Liver (tissue), 9 donors: ENCODE data around the gene DPYD. TPM values are rescaled to one million over a fixed set of nuclear protein-coding genes. Genes with fewer than 3 reads are reported as not detected.

ENCODE experiments used
- DNase-seq: peaks from one replicate; pipeline ENCODE4 v3.0.0-alpha.2; 2017; ENCODE audit warnings: low spot score
- H3K27ac ChIP-seq, 2 donors: one replicate each; pipeline ENCODE4 v1.7.0; 2013; ENCODE audit warnings: inconsistent platforms in 2 of 2, low read length in 2 of 2, control low read depth in 1 of 2, low read depth in 1 of 2, mild to moderate bottlenecking in 1 of 2
- H3K27me3 ChIP-seq, 4 donors: one replicate each; pipeline versions ENCODE4 v1.6.1 to v1.7.0; 2013; ENCODE audit warnings: low read length in 3 of 4, inconsistent platforms in 1 of 4, mild to moderate bottlenecking in 1 of 4, moderate library complexity in 1 of 4; ENCODE audit not compliant: control insufficient read depth in 4 of 4, insufficient read depth in 4 of 4
- H3K36me3 ChIP-seq, 4 donors: one replicate each; pipeline versions ENCODE4 v1.6.1 to v1.7.0; 2013; ENCODE audit warnings: low read length in 3 of 4, mild to moderate bottlenecking in 3 of 4, low read depth in 1 of 4, moderate library complexity in 1 of 4; ENCODE audit not compliant: control insufficient read depth in 4 of 4, insufficient read depth in 3 of 4
- H3K4me1 ChIP-seq, 4 donors: one replicate each; pipeline versions ENCODE4 v1.6.1 to v1.7.0; 2013; ENCODE audit warnings: low read length in 3 of 4, mild to moderate bottlenecking in 3 of 4, moderate library complexity in 1 of 4; ENCODE audit not compliant: control insufficient read depth in 4 of 4, insufficient read depth in 4 of 4
- H3K4me3 ChIP-seq, 3 donors: one replicate each; pipeline versions ENCODE4 v1.6.1 to v1.7.0; 2013; ENCODE audit warnings: low read length in 3 of 3, control low read depth in 1 of 3, low read depth in 1 of 3, mild to moderate bottlenecking in 1 of 3
- H3K9ac ChIP-seq, 2 donors: one replicate each; pipeline ENCODE4 v1.7.0; 2013; ENCODE audit warnings: low read length in 2 of 2, mild to moderate bottlenecking in 2 of 2, moderate library complexity in 2 of 2, control low read depth in 1 of 2, low read depth in 1 of 2
- H3K9me3 ChIP-seq, 4 donors: one replicate each; pipeline versions ENCODE4 v1.6.1 to v1.7.0; 2013; ENCODE audit warnings: low read length in 3 of 4; ENCODE audit not compliant: control insufficient read depth in 4 of 4
- ATF3 ChIP-seq: IDR thresholded peaks from 2 replicates; pipeline ENCODE4 v1.6.1; 2016; ENCODE audit warnings: antibody characterized with exemption
- CTCF ChIP-seq: fragments of 150-350 bp; IDR thresholded peaks from 2 replicates; pipeline ENCODE4 v1.5.1; 2017; ENCODE audit warnings: improper control_type of control experiment, low read depth, low read length; ENCODE audit not compliant: missing input control
- EGR1 ChIP-seq, 2 donors: IDR thresholded peaks; 2 replicates each; pipeline ENCODE4 v1.6.1; 2016 to 2018; ENCODE audit warnings: antibody characterized with exemption in 2 of 2, low read depth in 2 of 2
- FOXA1 ChIP-seq: IDR thresholded peaks from 2 replicates; pipeline ENCODE4 v1.6.1; 2016; ENCODE audit warnings: antibody characterized with exemption
- FOXA2 ChIP-seq: IDR thresholded peaks from 2 replicates; pipeline ENCODE4 v1.6.1; 2016; ENCODE audit warnings: antibody characterized with exemption
- GABPA ChIP-seq, 2 donors: IDR thresholded peaks in 1 of 2; conservative IDR thresholded peaks in 1 of 2; 2 replicates each; pipeline ENCODE4 v1.6.1; 2016; ENCODE audit warnings: antibody characterized with exemption in 2 of 2, mild to moderate bottlenecking in 1 of 2, moderate library complexity in 1 of 2
- HNF4A ChIP-seq, 2 donors: conservative IDR thresholded peaks; 2 replicates each; pipeline ENCODE4 v1.6.1; 2016; ENCODE audit warnings: antibody characterized with exemption in 2 of 2, mild to moderate bottlenecking in 2 of 2
- HNF4G ChIP-seq: IDR thresholded peaks from 2 replicates; pipeline ENCODE4 v1.6.1; 2016; ENCODE audit warnings: antibody characterized with exemption
- JUND ChIP-seq, 2 donors: IDR thresholded peaks; 2 replicates each; pipeline ENCODE4 v1.6.1; 2016; ENCODE audit warnings: antibody characterized with exemption in 2 of 2
- MAX ChIP-seq: IDR thresholded peaks from 2 replicates; pipeline ENCODE4 v1.6.1; 2016; ENCODE audit warnings: antibody characterized with exemption
- RAD21 ChIP-seq, 2 donors: IDR thresholded peaks; 2 replicates each; pipeline ENCODE4 v1.6.1; 2016; ENCODE audit warnings: antibody characterized with exemption in 2 of 2, mild to moderate bottlenecking in 2 of 2
- REST ChIP-seq: IDR thresholded peaks from 2 replicates; pipeline ENCODE4 v1.6.1; 2016; ENCODE audit warnings: antibody characterized with exemption, mild to moderate bottlenecking
- RXRA ChIP-seq, 2 donors: IDR thresholded peaks; 2 replicates each; pipeline ENCODE4 v1.6.1; 2017 to 2018; ENCODE audit warnings: antibody characterized with exemption in 2 of 2, mild to moderate bottlenecking in 1 of 2
- SP1 ChIP-seq: IDR thresholded peaks from 2 replicates; pipeline ENCODE4 v1.6.1; 2018; ENCODE audit warnings: antibody characterized with exemption, mild to moderate bottlenecking
- TAF1 ChIP-seq: conservative IDR thresholded peaks from 2 replicates; pipeline ENCODE4 v1.6.1; 2016; ENCODE audit warnings: antibody characterized with exemption, mild to moderate bottlenecking
- YY1 ChIP-seq: IDR thresholded peaks from 2 replicates; pipeline ENCODE4 v1.6.1; 2016; ENCODE audit warnings: antibody characterized with exemption, mild to moderate bottlenecking
- ZBTB33 ChIP-seq: IDR thresholded peaks from 2 replicates; pipeline ENCODE4 v1.6.1; 2016; ENCODE audit warnings: antibody characterized with exemption
- WGBS: extraction: QIAGEN DNeasy Blood & Tissue Kit; methylation state at CpG from one replicate; pipeline ENCODE4 v1.1.7; 2013; 5-methylcytosine and 5-hydroxymethylcytosine counted together
- polyA plus RNA-seq, 2 donors: library from polyadenylated mRNA; stranded (reverse) in 1 of 2; unstranded in 1 of 2; fragments of 200-250 nt in 1 of 2; fragments of >200 nt in 1 of 2; fragmentation: Nextera tagmentation in 1 of 2; extraction: Ambion mirVana in 1 of 2; gene quantifications; one replicate each; pipeline versions ENCODE4 v1.2.1 to v1.2.3, GENCODE V29; 2013 to 2015
- total RNA-seq, 2 donors: library from RNA; depleted of rRNA; stranded (reverse); fragments of >200 nt; gene quantifications; one replicate each; pipeline ENCODE4 v1.2.3, GENCODE V29; 2014
- donor health status: healthy.
- donor health status: healthy.
- donor health status: healthy.
- donor health status: healthy.
- donor health status: healthy.

DPYD gene
- total and polyA plus RNA-seq, 4 donors: 16.2 to 142 (median 47.0) TPM

GRCh38 chr1:97044159-97044760, 876.6 kb downstream of the DPYD start:
- Histone ChIP-seq H3K9me3 (peaks cover 0 to 2% (median 0%) of the 10 kb centered on the region in 4 donors), H3K27me3 (peaks cover 0 to 3% (median 0%) of the 10 kb centered on the region in 4 donors), H3K9ac (no peak overlapping the region), H3K4me1 (no peaks in the 10 kb centered on the region), H3K4me3 (no peak overlapping the region), H3K27ac (no peak overlapping the region), H3K36me3 (no peaks in the 10 kb centered on the region)
- no peak for TF ChIP-seq FOXA2
- TF ChIP-seq JUND (IDR thresholded peaks at IDR 0.05): no peak
- TF ChIP-seq REST: no peak
- no peak for TF ChIP-seq RAD21 (IDR thresholded peaks at IDR 0.05)
- TF ChIP-seq RXRA (IDR thresholded peaks at IDR 0.05): no peak
- TF ChIP-seq ATF3: no peak
- TF ChIP-seq ZBTB33: no peak
- TF ChIP-seq TAF1: no peak
- no peak for TF ChIP-seq EGR1 (IDR thresholded peaks at IDR 0.05; ENCODE audit: low read depth in 2 of 2)
- no peak for TF ChIP-seq HNF4A (conservative IDR thresholded peaks at IDR 0.05)
- no peak for TF ChIP-seq SP1
- DNase-seq: no peak
- WGBS: 92% methylated on average over 7 of the region's 7 CpGs

GRCh38 chr1:97042551-97042950, 878.3 kb downstream of the DPYD start:
- H3K27me3 ChIP-seq: peaks cover 0 to 3% (median 0%) of the 10 kb centered on the region in 4 donors
- WGBS: 78% methylated on average over 1 of the region's 1 CpG
- no peak for TF ChIP-seq SP1
- TF ChIP-seq MAX: no peak
- no peak for TF ChIP-seq TAF1
- no peak for TF ChIP-seq ATF3
- TF ChIP-seq FOXA2: no peak
- no peak for TF ChIP-seq ZBTB33
- no peak for TF ChIP-seq GABPA (IDR thresholded peaks at IDR 0.05 in 1 of 2, conservative IDR thresholded peaks at IDR 0.05 in 1 of 2)
- TF ChIP-seq REST: no peak
- no peak for TF ChIP-seq CTCF
- no peak for TF ChIP-seq RXRA (IDR thresholded peaks at IDR 0.05)
- TF ChIP-seq RAD21 (IDR thresholded peaks at IDR 0.05): no peak
- TF ChIP-seq FOXA1: no peak
- no peak for TF ChIP-seq HNF4G
- TF ChIP-seq JUND (IDR thresholded peaks at IDR 0.05): no peak
- TF ChIP-seq YY1: no peak

More at GRCh38 chr1:97042551-97042950, 878.3 kb downstream of the DPYD start:
- no peaks in the 10 kb centered on the region for H3K4me1 ChIP-seq
- H3K9me3 ChIP-seq: peaks cover 0 to 2% (median 0%) of the 10 kb centered on the region in 4 donors
- no peak overlapping the region for H3K4me3 ChIP-seq
- no peak overlapping the region for H3K9ac ChIP-seq
- H3K36me3 ChIP-seq: no peaks in the 10 kb centered on the region
- DNase-seq: no peak
- H3K27ac ChIP-seq: no peak overlapping the region
